Measurements from ENCODE around the gene EHMT2. TPM values are rescaled to one million over a fixed set of nuclear protein-coding genes. Genes with fewer than 3 reads are reported as not detected.
"Not testable (repeated sequence)": the region's sequence is repeated elsewhere in the genome, so short reads cannot be mapped to it uniquely, and the experiment has no call there.

The EHMT2 gene
- total RNA-seq, 1 donor from 2014 or later = 46.0 TPM

- ATAC-seq (no peak), DNase-seq (no peak)
- no peaks in the 10 kb centered on the region for H3K27me3 ChIP-seq (ENCODE audit: low read depth)
- no peak overlapping the region for H3K4me3 ChIP-seq
- H3K36me3 ChIP-seq = no peaks in the 10 kb centered on the region
- intact Hi-C loops (cut with DNase I) = no loop called here
- TF ChIP-seq CTCF (IDR thresholded peaks at IDR 0.05) = no peak
- H3K4me1 ChIP-seq = peaks cover 7% of the 10 kb centered on the region
- no peak overlapping the region for H3K27ac ChIP-seq
- H3K9me3 ChIP-seq = no peaks in the 10 kb centered on the region
Observed at GRCh38 chr6:31911826-31912585, 14.5 kb upstream of the EHMT2 start.

GRCh38 chr6:31909298-31909697, 11.8 kb upstream of the EHMT2 start:
- H3K4me3 ChIP-seq; H3K27ac ChIP-seq; H3K9me3 ChIP-seq; H3K27me3 ChIP-seq (ENCODE audit: low read depth); H3K36me3 ChIP-seq; ATAC-seq; DNase-seq; intact Hi-C loops (cut with DNase I): not testable (repeated sequence)
- H3K4me1 ChIP-seq = peaks cover 13% of the 10 kb centered on the region

- intact Hi-C loops (cut with DNase I) = no loop called here
- ATAC-seq (no peak), DNase-seq (no peak)
- H3K4me3 ChIP-seq = no peak overlapping the region
- peaks cover 13% of the 10 kb centered on the region for H3K4me1 ChIP-seq
- H3K27ac ChIP-seq = no peak overlapping the region
- TF ChIP-seq CTCF (IDR thresholded peaks at IDR 0.05) = no peak
- H3K36me3 ChIP-seq = no peaks in the 10 kb centered on the region
- H3K9me3 ChIP-seq = no peaks in the 10 kb centered on the region
- H3K27me3 ChIP-seq (ENCODE audit: low read depth) = no peaks in the 10 kb centered on the region
Observed at GRCh38 chr6:31908791-31909190, 11.3 kb upstream of the EHMT2 start.

GRCh38 chr6:31908255-31908654, 10.8 kb upstream of the EHMT2 start:
- H3K27me3 ChIP-seq (ENCODE audit: low read depth); H3K36me3 ChIP-seq; intact Hi-C loops (cut with DNase I); H3K9me3 ChIP-seq; ATAC-seq; H3K4me3 ChIP-seq; DNase-seq; H3K27ac ChIP-seq: not testable (repeated sequence)
- H3K4me1 ChIP-seq = peaks cover 13% of the 10 kb centered on the region

GRCh38 chr6:31907158-31907813, 9.8 kb upstream of the EHMT2 start:
- intact Hi-C loops (cut with DNase I) = no loop called here
- no peak for TF ChIP-seq CTCF (IDR thresholded peaks at IDR 0.05)

GRCh38 chr6:31906727-31907126, 9.2 kb upstream of the EHMT2 start:
- peak overlapping the region; percentile 18 for H3K27ac ChIP-seq
- DNase-seq; intact Hi-C loops (cut with DNase I); ATAC-seq; H3K36me3 ChIP-seq; H3K27me3 ChIP-seq (ENCODE audit: low read depth); H3K9me3 ChIP-seq; H3K4me3 ChIP-seq: not testable (repeated sequence)
- peaks cover 22% of the 10 kb centered on the region for H3K4me1 ChIP-seq

More at GRCh38 chr6:31907158-31907813, 9.8 kb upstream of the EHMT2 start:
- H3K4me3 ChIP-seq = no peak overlapping the region
- DNase-seq (no peak), ATAC-seq (peak; percentile 81 to 86)
- peaks cover 21% of the 10 kb centered on the region for H3K4me1 ChIP-seq
- H3K9me3 ChIP-seq = no peaks in the 10 kb centered on the region
- no peaks in the 10 kb centered on the region for H3K27me3 ChIP-seq (ENCODE audit: low read depth)
- no peak overlapping the region for H3K27ac ChIP-seq
- no peaks in the 10 kb centered on the region for H3K36me3 ChIP-seq

GRCh38 chr6:31906122-31906521, 8.6 kb upstream of the EHMT2 start:
- H3K27me3 ChIP-seq (ENCODE audit: low read depth) = no peaks in the 10 kb centered on the region
- H3K36me3 ChIP-seq = no peaks in the 10 kb centered on the region
- intact Hi-C loops (cut with DNase I) = no loop called here
- no peaks in the 10 kb centered on the region for H3K9me3 ChIP-seq
- ATAC-seq (no peak), DNase-seq (no peak)
- peak overlapping the region; percentile 18 for H3K27ac ChIP-seq
- no peak overlapping the region for H3K4me3 ChIP-seq
- peaks cover 25% of the 10 kb centered on the region for H3K4me1 ChIP-seq
- TF ChIP-seq CTCF (IDR thresholded peaks at IDR 0.05) = no peak

All from lower lobe of right lung (tissue), 2 donors.